WTC11 (cell line): ENCODE measurements around the gene TWF2. TPM values are rescaled to one million over a fixed set of nuclear protein-coding genes. Genes with fewer than 3 reads are reported as not detected.

ENCODE experiments used
- ATAC-seq: fragments of 200-7000 bp; cut with Tn5 transposase; 2 replicates; pipeline ENCODE4 v1.10.0; 2021; ENCODE audit warnings: mild to moderate bottlenecking, moderate library complexity
- CTCF ChIA-PET: fragments of 300-600 bp; sonication (Branson Sonifier 250); formaldehyde crosslinking; loops from one replicate; lab custom pipeline; 2021; ENCODE audit warnings: antibody characterized with exemption; lab: Charles Lee
- POLR2A ChIA-PET: fragments of 350-600 bp; sonication (Branson Sonifier 250); formaldehyde crosslinking; loops from one replicate; lab custom pipeline; 2021; ENCODE audit warnings: antibody characterized with exemption; lab: Charles Lee
- DNase-seq: peaks from one replicate; pipeline ENCODE4 v3.0.0; 2021; ENCODE audit warnings: low spot score
- H3K27ac Mint-ChIP-seq: 2 replicates; pipeline ENCODE4 v1.8.0; 2021; ENCODE audit warnings: mixed read lengths
- H3K27me3 Mint-ChIP-seq: 2 replicates; pipeline ENCODE4 v1.8.0; 2021; ENCODE audit warnings: low read depth, mild to moderate bottlenecking, moderate library complexity, mixed read lengths
- H3K36me3 Mint-ChIP-seq: 2 replicates; pipeline ENCODE4 v1.8.0; 2021; ENCODE audit warnings: mixed read lengths
- H3K4me1 Mint-ChIP-seq: 2 replicates; pipeline ENCODE4 v1.8.0; 2022; ENCODE audit warnings: mixed read lengths
- H3K4me3 Mint-ChIP-seq: 2 replicates; pipeline ENCODE4 v1.8.0; 2021; ENCODE audit warnings: mild to moderate bottlenecking, moderate library complexity, mixed read lengths
- H3K9me3 Mint-ChIP-seq: 2 replicates; pipeline ENCODE4 v1.8.0; 2021; ENCODE audit warnings: mixed read lengths
- ELF4 ChIP-seq: sonication (generic); formaldehyde crosslinking; IDR thresholded peaks from 2 replicates; pipeline ENCODE4 v1.8.1; 2022; ENCODE audit warnings: low read depth, mild to moderate bottlenecking, moderate library complexity, missing genetic modification reagents
- FOXK1 ChIP-seq: sonication (generic); formaldehyde crosslinking; IDR thresholded peaks from 2 replicates; pipeline ENCODE4 v1.8.0; 2022; ENCODE audit warnings: mild to moderate bottlenecking, moderate library complexity, missing genetic modification reagents
- GABPB1 ChIP-seq: sonication (generic); formaldehyde crosslinking; IDR thresholded peaks from 2 replicates; pipeline ENCODE4 v1.8.1; 2023; ENCODE audit warnings: mild to moderate bottlenecking, missing genetic modification reagents
- NFATC4 ChIP-seq: fragments of 250-450 bp; sonication (Bioruptor Pico); IDR thresholded peaks from 2 replicates; pipeline ENCODE4 v1.9.0; 2021; ENCODE audit warnings: mild to moderate bottlenecking
- NFYB ChIP-seq: sonication (generic); formaldehyde crosslinking; conservative IDR thresholded peaks from 2 replicates; pipeline ENCODE4 v1.8.0; 2022; ENCODE audit warnings: low read depth, missing genetic modification reagents
- NR2C2 ChIP-seq: sonication (generic); formaldehyde crosslinking; IDR thresholded peaks from 2 replicates; pipeline ENCODE4 v1.8.0; 2022; ENCODE audit warnings: mild to moderate bottlenecking, missing genetic modification reagents
- RELA ChIP-seq: sonication (generic); formaldehyde crosslinking; IDR thresholded peaks from 2 replicates; pipeline ENCODE4 v1.8.1; 2022; ENCODE audit warnings: missing genetic modification reagents, mild to moderate bottlenecking, borderline replicate concordance
- RORB ChIP-seq: fragments of 250-450 bp; sonication (Bioruptor Pico); IDR thresholded peaks from 2 replicates; pipeline ENCODE4 v1.9.0; 2021; ENCODE audit warnings: mild to moderate bottlenecking
- ZNF121 ChIP-seq: sonication (generic); formaldehyde crosslinking; IDR thresholded peaks from 2 replicates; pipeline ENCODE4 v1.8.0; 2023; ENCODE audit warnings: missing genetic modification reagents
- total RNA-seq: library from RNA; stranded (reverse); gene quantifications from 3 replicates; pipeline ENCODE4 v1.2.3, GENCODE V29; 2021
- TF ChIP-seq, protein P1 (sequence below): sonication (generic); formaldehyde crosslinking; conservative IDR thresholded peaks from 2 replicates; pipeline ENCODE4 v1.8.1; 2023; ENCODE audit warnings: mild to moderate bottlenecking, low read depth, missing genetic modification reagents, moderate library complexity
- TF ChIP-seq, protein P2 (sequence below): sonication (generic); formaldehyde crosslinking; IDR thresholded peaks from 2 replicates; pipeline ENCODE4 v1.8.0; 2023; ENCODE audit warnings: missing genetic modification reagents
- TF ChIP-seq, protein P3 (sequence below): fragments of 200-600 bp; IDR thresholded peaks from 2 replicates; pipeline ENCODE4 v1.8.0; 2022; ENCODE audit warnings: antibody characterized with exemption
- TF ChIP-seq, protein P4 (sequence below): sonication (generic); formaldehyde crosslinking; IDR thresholded peaks from 2 replicates; pipeline ENCODE4 v1.8.1; 2023; ENCODE audit warnings: mild to moderate bottlenecking, missing genetic modification reagents, moderate library complexity
- TF ChIP-seq, protein P5 (sequence below): sonication (generic); formaldehyde crosslinking; IDR thresholded peaks from 2 replicates; pipeline ENCODE4 v1.8.0; 2023; ENCODE audit warnings: missing genetic modification reagents, mild to moderate bottlenecking, borderline replicate concordance

Gene TWF2
- total RNA-seq, 1 experiment from 2014 or later, result 71.1 TPM

DNA sequence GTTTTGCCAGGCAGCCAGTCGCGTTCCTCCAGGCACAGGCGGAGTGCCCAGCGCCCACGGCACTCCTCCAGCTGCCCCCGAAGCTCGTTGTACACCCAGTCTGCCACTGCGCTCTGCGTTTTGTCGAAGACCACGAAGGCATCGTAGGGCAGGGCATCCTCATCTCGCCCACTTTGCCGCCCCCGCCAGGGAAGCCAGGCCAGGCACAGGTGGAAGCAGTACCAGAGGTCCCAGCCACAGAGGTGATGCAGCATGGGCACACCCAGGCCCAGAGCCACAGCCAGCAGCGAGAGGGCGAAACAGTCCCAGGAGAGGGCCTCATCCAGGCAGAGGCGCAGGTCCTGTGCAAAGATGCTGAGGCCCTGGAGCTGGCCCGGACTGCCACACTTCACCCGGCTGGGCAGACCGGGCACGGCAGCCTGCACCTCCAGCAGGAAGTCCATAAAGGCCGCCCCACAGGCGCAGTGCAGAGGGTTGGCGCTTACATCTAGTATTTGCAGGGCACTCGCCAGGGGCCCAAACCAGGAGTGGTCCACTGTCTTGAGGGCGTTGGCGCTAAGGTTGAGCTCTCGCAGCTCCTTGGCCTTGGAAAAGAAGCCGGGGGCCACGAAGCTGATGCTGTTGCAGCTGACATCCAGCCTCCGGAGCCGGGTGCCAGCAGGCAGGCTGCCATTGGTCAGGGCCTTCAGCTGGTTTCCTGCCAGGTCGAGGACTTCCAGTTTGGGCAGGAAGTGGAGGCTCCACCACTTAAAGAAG is 17.2 kb downstream of the TWF2 start:
- POLR2A ChIA-PET, result interaction anchor here (0.6 to 0.9 kb wide), 2 partner anchors 16 to 19 kb away, joined by 3 read pairs; no protein-coding TSS in a partner anchor
- CTCF ChIA-PET, result interaction anchor here (0.5 to 11.5 kb wide), 31 partner anchors 13 to 225 kb away, joined by 3 to 222 read pairs (median 11); partner anchors contain the start of genes PPM1M, TWF2 and WDR82
- Mint-ChIP-seq H3K36me3 (no peaks in the 10 kb centered on the region), H3K4me1 (peaks cover 9% of the 10 kb centered on the region), H3K4me3 (no peak overlapping the region), H3K27me3 (no peaks in the 10 kb centered on the region), H3K27ac (no peak overlapping the region), H3K9me3 (no peaks in the 10 kb centered on the region)
- 0 out of 2 replicates have a peak, but pooled peaks have one; percentile 39 for TF ChIP-seq RELA
- TF ChIP-seq, protein P1, sequence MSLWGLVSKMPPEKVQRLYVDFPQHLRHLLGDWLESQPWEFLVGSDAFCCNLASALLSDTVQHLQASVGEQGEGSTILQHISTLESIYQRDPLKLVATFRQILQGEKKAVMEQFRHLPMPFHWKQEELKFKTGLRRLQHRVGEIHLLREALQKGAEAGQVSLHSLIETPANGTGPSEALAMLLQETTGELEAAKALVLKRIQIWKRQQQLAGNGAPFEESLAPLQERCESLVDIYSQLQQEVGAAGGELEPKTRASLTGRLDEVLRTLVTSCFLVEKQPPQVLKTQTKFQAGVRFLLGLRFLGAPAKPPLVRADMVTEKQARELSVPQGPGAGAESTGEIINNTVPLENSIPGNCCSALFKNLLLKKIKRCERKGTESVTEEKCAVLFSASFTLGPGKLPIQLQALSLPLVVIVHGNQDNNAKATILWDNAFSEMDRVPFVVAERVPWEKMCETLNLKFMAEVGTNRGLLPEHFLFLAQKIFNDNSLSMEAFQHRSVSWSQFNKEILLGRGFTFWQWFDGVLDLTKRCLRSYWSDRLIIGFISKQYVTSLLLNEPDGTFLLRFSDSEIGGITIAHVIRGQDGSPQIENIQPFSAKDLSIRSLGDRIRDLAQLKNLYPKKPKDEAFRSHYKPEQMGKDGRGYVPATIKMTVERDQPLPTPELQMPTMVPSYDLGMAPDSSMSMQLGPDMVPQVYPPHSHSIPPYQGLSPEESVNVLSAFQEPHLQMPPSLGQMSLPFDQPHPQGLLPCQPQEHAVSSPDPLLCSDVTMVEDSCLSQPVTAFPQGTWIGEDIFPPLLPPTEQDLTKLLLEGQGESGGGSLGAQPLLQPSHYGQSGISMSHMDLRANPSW (CRISPR knock-in tag), result no peak
- ATAC-seq, result no peak
- no peak for DNase-seq

DNA sequence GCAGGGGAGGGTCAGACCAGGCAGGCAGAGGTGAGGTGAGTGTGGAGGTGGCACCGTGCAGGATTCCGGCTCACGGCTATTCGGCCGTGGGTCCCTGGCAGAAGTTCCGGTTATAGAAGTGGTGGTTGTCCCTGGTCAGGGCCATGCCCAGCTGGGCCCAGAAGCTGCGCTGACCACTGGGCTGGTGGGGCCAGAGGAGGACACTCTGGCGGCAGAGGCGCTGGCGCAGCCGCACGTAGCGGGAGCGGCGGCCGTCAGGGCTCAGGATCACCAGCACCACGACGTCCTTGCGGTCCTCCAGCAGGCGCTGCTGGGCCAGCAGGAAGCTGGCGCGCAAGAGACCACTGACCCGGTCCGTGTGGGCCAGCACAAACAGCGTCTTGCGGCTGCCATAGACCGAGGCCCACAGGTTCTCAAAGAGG is 17.8 kb downstream of the TWF2 start:
- TF ChIP-seq NR2C2, result no peak
- TF ChIP-seq, protein P2, sequence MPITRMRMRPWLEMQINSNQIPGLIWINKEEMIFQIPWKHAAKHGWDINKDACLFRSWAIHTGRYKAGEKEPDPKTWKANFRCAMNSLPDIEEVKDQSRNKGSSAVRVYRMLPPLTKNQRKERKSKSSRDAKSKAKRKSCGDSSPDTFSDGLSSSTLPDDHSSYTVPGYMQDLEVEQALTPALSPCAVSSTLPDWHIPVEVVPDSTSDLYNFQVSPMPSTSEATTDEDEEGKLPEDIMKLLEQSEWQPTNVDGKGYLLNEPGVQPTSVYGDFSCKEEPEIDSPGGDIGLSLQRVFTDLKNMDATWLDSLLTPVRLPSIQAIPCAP, result no peak
- TF ChIP-seq, all 79 proteins: peak for 0
- ChIA-PET CTCF (interaction anchor here (0.5 to 11.5 kb wide), 74 partner anchors 9 to 540 kb away, joined by 3 to 222 read pairs (median 6); partner anchors contain the start of genes DUSP7, GLYCTK, POC1A and PPM1M), POLR2A (interaction anchor here (1.5 kb wide), 1 partner anchor 16 kb away, joined by 3 read pairs; no protein-coding TSS in a partner anchor)
- H3K27ac Mint-ChIP-seq, result no peak overlapping the region
- H3K27me3 Mint-ChIP-seq, result no peaks in the 10 kb centered on the region
- H3K4me3 Mint-ChIP-seq, result no peak overlapping the region
- DNase-seq, result no peak
- peaks cover 2% of the 10 kb centered on the region; the same call in 1 of the 2 replicates for H3K36me3 Mint-ChIP-seq
- no peaks in the 10 kb centered on the region for H3K9me3 Mint-ChIP-seq
- ATAC-seq, result no peak
- peaks cover 9% of the 10 kb centered on the region for H3K4me1 Mint-ChIP-seq

DNA sequence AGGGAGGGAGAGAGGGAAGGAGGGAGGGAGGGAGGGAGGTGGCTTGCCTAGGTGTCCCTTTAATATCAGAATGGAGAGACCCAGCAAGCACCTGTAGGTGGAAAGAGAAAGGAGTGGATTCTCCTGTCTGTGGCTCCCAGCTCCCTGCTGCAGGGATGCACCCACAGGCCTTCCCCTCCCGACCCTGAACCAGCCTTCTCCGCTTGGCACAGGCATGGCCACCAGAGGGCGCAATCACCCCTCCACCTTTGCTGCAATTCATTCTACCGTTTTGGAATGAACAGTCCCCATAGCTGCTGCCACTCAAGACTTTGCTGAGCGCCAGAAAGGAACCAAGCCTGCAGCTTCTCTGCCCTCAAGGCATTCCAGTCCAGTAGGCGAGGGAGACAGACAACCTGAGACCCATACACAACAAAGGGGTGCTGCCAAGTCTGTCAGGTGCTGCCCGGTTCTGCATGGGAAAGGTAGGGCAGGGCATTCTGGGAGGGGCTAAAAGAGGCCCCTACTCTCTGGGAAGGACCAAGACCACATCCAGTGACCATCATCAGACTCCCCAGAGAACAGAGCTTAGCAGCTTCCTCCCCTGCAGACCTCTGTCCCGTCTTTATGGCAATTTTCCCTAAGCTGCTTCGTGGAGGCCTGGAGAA is 18.5 kb downstream of the TWF2 start:
- TF ChIP-seq, protein P3, sequence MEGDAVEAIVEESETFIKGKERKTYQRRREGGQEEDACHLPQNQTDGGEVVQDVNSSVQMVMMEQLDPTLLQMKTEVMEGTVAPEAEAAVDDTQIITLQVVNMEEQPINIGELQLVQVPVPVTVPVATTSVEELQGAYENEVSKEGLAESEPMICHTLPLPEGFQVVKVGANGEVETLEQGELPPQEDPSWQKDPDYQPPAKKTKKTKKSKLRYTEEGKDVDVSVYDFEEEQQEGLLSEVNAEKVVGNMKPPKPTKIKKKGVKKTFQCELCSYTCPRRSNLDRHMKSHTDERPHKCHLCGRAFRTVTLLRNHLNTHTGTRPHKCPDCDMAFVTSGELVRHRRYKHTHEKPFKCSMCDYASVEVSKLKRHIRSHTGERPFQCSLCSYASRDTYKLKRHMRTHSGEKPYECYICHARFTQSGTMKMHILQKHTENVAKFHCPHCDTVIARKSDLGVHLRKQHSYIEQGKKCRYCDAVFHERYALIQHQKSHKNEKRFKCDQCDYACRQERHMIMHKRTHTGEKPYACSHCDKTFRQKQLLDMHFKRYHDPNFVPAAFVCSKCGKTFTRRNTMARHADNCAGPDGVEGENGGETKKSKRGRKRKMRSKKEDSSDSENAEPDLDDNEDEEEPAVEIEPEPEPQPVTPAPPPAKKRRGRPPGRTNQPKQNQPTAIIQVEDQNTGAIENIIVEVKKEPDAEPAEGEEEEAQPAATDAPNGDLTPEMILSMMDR, result peak; percentile 95
- TF ChIP-seq ELF4, result no peak
- ATAC-seq, result peak; percentile 84
- ChIA-PET POLR2A (interaction anchor here (0.6 to 1.5 kb wide), 3 partner anchors 17 to 66 kb away, joined by 3 to 7 read pairs (median 3); partner anchors contain the start of gene POC1A), CTCF (interaction anchor here (0.5 to 11.5 kb wide), 92 partner anchors 8 to 539 kb away, joined by 3 to 222 read pairs (median 4); partner anchors contain the start of genes ACY1, DUSP7, GLYCTK and POC1A)
- no peak overlapping the region for H3K27ac Mint-ChIP-seq
- peaks cover 7% of the 10 kb centered on the region for H3K4me1 Mint-ChIP-seq
- peak; percentile 92 for DNase-seq
- H3K4me3 Mint-ChIP-seq, result no peak overlapping the region
- H3K9me3 Mint-ChIP-seq, result no peaks in the 10 kb centered on the region
- no peaks in the 10 kb centered on the region for H3K27me3 Mint-ChIP-seq
- H3K36me3 Mint-ChIP-seq, result peaks cover 4% of the 10 kb centered on the region; the same call in 1 of the 2 replicates

DNA sequence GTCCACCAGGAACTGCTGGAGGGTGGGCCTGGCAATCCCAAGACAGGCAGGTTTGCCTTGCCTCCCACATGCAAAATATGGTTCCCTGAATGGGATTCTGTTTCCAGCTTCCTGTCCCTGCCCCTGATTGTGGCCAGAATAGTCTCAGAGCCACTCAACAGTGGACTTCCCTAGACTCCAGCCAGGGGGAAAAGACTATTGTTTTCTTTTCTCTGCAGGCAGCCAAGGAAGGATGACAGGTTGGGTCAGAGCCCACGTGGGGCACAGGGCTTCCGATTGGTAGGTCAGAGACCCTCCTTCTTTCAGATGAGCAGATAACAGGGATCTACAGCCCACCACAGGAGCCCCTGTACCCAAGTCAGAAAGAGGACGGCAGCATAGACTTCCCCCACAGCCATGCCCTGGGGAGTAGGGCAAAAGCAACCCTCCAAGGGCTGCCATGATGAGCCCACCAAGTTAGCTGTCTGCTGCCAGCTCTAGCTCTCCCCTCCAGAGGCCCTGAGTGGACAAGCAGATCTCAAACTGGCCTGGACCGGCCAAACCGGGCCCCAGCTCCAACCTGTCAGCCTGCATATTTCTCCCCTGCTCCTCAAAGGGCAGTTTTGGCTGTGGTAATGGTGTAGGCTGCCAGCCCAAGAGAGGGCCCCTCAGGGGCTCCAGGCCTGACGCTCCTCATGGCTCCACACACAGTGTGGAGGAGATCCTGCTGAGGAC is 19.9 kb downstream of the TWF2 start:
- POLR2A ChIA-PET, result interaction anchor here (0.6 to 0.8 kb wide), 3 partner anchors 33 to 662 kb away, joined by 3 to 7 read pairs (median 5); no protein-coding TSS in a partner anchor
- H3K27ac Mint-ChIP-seq, result no peak overlapping the region
- TF ChIP-seq RORB (CRISPR knock-in tag) (no peak), GABPB1 (CRISPR knock-in tag) (no peak), ZNF121 (CRISPR knock-in tag) (no peak), FOXK1 (CRISPR knock-in tag) (no peak), NFYB (CRISPR knock-in tag) (no peak), NFATC4 (CRISPR knock-in tag) (no peak)
- TF ChIP-seq, protein P4, sequence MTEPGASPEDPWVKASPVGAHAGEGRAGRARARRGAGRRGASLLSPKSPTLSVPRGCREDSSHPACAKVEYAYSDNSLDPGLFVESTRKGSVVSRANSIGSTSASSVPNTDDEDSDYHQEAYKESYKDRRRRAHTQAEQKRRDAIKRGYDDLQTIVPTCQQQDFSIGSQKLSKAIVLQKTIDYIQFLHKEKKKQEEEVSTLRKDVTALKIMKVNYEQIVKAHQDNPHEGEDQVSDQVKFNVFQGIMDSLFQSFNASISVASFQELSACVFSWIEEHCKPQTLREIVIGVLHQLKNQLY (CRISPR knock-in tag), result no peak
- TF ChIP-seq, protein P5, sequence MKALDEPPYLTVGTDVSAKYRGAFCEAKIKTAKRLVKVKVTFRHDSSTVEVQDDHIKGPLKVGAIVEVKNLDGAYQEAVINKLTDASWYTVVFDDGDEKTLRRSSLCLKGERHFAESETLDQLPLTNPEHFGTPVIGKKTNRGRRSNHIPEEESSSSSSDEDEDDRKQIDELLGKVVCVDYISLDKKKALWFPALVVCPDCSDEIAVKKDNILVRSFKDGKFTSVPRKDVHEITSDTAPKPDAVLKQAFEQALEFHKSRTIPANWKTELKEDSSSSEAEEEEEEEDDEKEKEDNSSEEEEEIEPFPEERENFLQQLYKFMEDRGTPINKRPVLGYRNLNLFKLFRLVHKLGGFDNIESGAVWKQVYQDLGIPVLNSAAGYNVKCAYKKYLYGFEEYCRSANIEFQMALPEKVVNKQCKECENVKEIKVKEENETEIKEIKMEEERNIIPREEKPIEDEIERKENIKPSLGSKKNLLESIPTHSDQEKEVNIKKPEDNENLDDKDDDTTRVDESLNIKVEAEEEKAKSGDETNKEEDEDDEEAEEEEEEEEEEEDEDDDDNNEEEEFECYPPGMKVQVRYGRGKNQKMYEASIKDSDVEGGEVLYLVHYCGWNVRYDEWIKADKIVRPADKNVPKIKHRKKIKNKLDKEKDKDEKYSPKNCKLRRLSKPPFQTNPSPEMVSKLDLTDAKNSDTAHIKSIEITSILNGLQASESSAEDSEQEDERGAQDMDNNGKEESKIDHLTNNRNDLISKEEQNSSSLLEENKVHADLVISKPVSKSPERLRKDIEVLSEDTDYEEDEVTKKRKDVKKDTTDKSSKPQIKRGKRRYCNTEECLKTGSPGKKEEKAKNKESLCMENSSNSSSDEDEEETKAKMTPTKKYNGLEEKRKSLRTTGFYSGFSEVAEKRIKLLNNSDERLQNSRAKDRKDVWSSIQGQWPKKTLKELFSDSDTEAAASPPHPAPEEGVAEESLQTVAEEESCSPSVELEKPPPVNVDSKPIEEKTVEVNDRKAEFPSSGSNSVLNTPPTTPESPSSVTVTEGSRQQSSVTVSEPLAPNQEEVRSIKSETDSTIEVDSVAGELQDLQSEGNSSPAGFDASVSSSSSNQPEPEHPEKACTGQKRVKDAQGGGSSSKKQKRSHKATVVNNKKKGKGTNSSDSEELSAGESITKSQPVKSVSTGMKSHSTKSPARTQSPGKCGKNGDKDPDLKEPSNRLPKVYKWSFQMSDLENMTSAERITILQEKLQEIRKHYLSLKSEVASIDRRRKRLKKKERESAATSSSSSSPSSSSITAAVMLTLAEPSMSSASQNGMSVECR (CRISPR knock-in tag), result no peak

More for the DNA sequence above, 19.9 kb downstream of the TWF2 start:
- DNase-seq, result no peak
- CTCF ChIA-PET, result interaction anchor here (0.6 to 11.5 kb wide), 15 partner anchors 16 to 1294 kb away, joined by 3 to 222 read pairs (median 9); partner anchors contain the start of gene TWF2
- Mint-ChIP-seq H3K9me3 (no peaks in the 10 kb centered on the region), H3K4me1 (peaks cover 6% of the 10 kb centered on the region; the same call in 1 of the 2 replicates), H3K27me3 (no peaks in the 10 kb centered on the region), H3K4me3 (no peak overlapping the region), H3K36me3 (peaks cover 17% of the 10 kb centered on the region)
- ATAC-seq, result no peak
